Activated T-cell treated with anti-CD3 and anti-CD28 coated beads for 1 hour (primary cell): ENCODE results near the gene ATP8A2.
"Not testable (repeated sequence)": the region's sequence is repeated elsewhere in the genome, so short reads cannot be mapped to it uniquely, and the experiment has no call there.

Experiments
- DNase-seq: peaks from one replicate; pipeline ENCODE4 v3.0.0-alpha.2; 2020; ENCODE audit warnings: low read depth

ATP8A2 gene

GRCh38 chr13:25811506-25811905 lies 439.7 kb downstream of the ATP8A2 start:
- DNase-seq = no peak

GRCh38 chr13:25816239-25816638 lies 444.5 kb downstream of the ATP8A2 start:
- DNase-seq = no peak

- DNase-seq = no peak
These were observed 448.2 kb downstream of the ATP8A2 start for GRCh38 chr13:25819856-25820530.

GRCh38 chr13:25821776-25822175 lies 450.0 kb downstream of the ATP8A2 start:
- DNase-seq = no peak

- DNase-seq = not testable (repeated sequence)
These were observed 455.4 kb downstream of the ATP8A2 start for GRCh38 chr13:25827221-25827620.

GRCh38 chr13:25827831-25828465 lies 456.2 kb downstream of the ATP8A2 start:
- no peak for DNase-seq

- no peak for DNase-seq
These were observed 462.0 kb downstream of the ATP8A2 start for GRCh38 chr13:25833761-25834160.

GRCh38 chr13:25836574-25837336 lies 465.0 kb downstream of the ATP8A2 start:
- DNase-seq = no peak

GRCh38 chr13:25839371-25839770 lies 467.6 kb downstream of the ATP8A2 start:
- no peak for DNase-seq

- DNase-seq = no peak
These were observed 468.5 kb downstream of the ATP8A2 start for GRCh38 chr13:25840261-25840660.

GRCh38 chr13:25840931-25841330 lies 469.2 kb downstream of the ATP8A2 start:
- no peak for DNase-seq

- DNase-seq = no peak
These were observed 471.9 kb downstream of the ATP8A2 start for GRCh38 chr13:25843692-25844091.

GRCh38 chr13:25844559-25845434 lies 473.0 kb downstream of the ATP8A2 start:
- no peak for DNase-seq

- no peak for DNase-seq
These were observed 474.6 kb downstream of the ATP8A2 start for GRCh38 chr13:25846222-25846984.

- no peak for DNase-seq
These were observed 475.4 kb downstream of the ATP8A2 start for GRCh38 chr13:25847145-25847544.

GRCh38 chr13:25847635-25848626 lies 476.2 kb downstream of the ATP8A2 start:
- DNase-seq = no peak

- no peak for DNase-seq
These were observed 477.3 kb downstream of the ATP8A2 start for GRCh38 chr13:25848812-25849745.

- no peak for DNase-seq
These were observed 486.1 kb downstream of the ATP8A2 start for GRCh38 chr13:25857830-25858229.

GRCh38 chr13:25859528-25859927 lies 487.8 kb downstream of the ATP8A2 start:
- DNase-seq = no peak
